IPS-18c (cell line): Measurements from ENCODE around the gene LUM.

Experiments used
- H3K4me3 ChIP-seq: 2 replicates; pipeline ENCODE4 v1.7.0; 2013; ENCODE audit warnings: low read depth, mild to moderate bottlenecking, low read length, moderate library complexity; ENCODE audit not compliant: insufficient read depth
- H3K9me3 ChIP-seq: one replicate; pipeline ENCODE4 v1.6.1; 2013; ENCODE audit warnings: mild to moderate bottlenecking, low read length, moderate library complexity; ENCODE audit not compliant: control insufficient read depth, insufficient read depth

LUM gene

GRCh38 chr12:91120781-91121180, 9.5 kb upstream of the LUM start:
- Histone ChIP-seq H3K4me3 (no peak overlapping the region), H3K9me3 (no peaks in the 10 kb centered on the region)

- no peak overlapping the region for H3K4me3 ChIP-seq
- H3K9me3 ChIP-seq: no peaks in the 10 kb centered on the region
Measured at GRCh38 chr12:91119089-91119488, 7.8 kb upstream of the LUM start.

- Histone ChIP-seq H3K9me3 (no peaks in the 10 kb centered on the region), H3K4me3 (no peak overlapping the region)
Measured at GRCh38 chr12:91113621-91114020, 2.3 kb upstream of the LUM start.

- no peak overlapping the region for H3K4me3 ChIP-seq
- no peaks in the 10 kb centered on the region for H3K9me3 ChIP-seq
Measured at GRCh38 chr12:91110311-91110924, 876 bp downstream of the LUM start.

GRCh38 chr12:91109581-91110310, 1.5 kb downstream of the LUM start:
- H3K9me3 ChIP-seq: no peaks in the 10 kb centered on the region
- no peak overlapping the region for H3K4me3 ChIP-seq

GRCh38 chr12:91109148-91109564, 2.1 kb downstream of the LUM start:
- Histone ChIP-seq H3K9me3 (no peaks in the 10 kb centered on the region), H3K4me3 (no peak overlapping the region)

- H3K4me3 ChIP-seq: no peak overlapping the region
- no peaks in the 10 kb centered on the region for H3K9me3 ChIP-seq
Measured at GRCh38 chr12:91108196-91108755, 3.0 kb downstream of the LUM start.

GRCh38 chr12:91106283-91106682, 5.0 kb downstream of the LUM start:
- H3K9me3 ChIP-seq: no peaks in the 10 kb centered on the region
- no peak overlapping the region for H3K4me3 ChIP-seq

- Histone ChIP-seq H3K9me3 (no peaks in the 10 kb centered on the region), H3K4me3 (no peak overlapping the region)
Measured at GRCh38 chr12:91105807-91106206, 5.5 kb downstream of the LUM start.

- Histone ChIP-seq H3K9me3 (no peaks in the 10 kb centered on the region), H3K4me3 (no peak overlapping the region)
Measured at GRCh38 chr12:91104812-91105466, 6.4 kb downstream of the LUM start.

- no peaks in the 10 kb centered on the region for H3K9me3 ChIP-seq
- no peak overlapping the region for H3K4me3 ChIP-seq
Measured at GRCh38 chr12:91103624-91104023, 7.7 kb downstream of the LUM start.

GRCh38 chr12:91103101-91103500, 8.2 kb downstream of the LUM start:
- Histone ChIP-seq H3K4me3 (no peak overlapping the region), H3K9me3 (no peaks in the 10 kb centered on the region)

- Histone ChIP-seq H3K4me3 (no peak overlapping the region), H3K9me3 (no peaks in the 10 kb centered on the region)
Measured at GRCh38 chr12:91100906-91101305, 10.4 kb downstream of the LUM start.

- Histone ChIP-seq H3K9me3 (no peaks in the 10 kb centered on the region), H3K4me3 (no peak overlapping the region)
Measured at GRCh38 chr12:91099836-91100235, 11.5 kb downstream of the LUM start.

GRCh38 chr12:91099341-91099740, 12.0 kb downstream of the LUM start:
- no peak overlapping the region for H3K4me3 ChIP-seq
- no peaks in the 10 kb centered on the region for H3K9me3 ChIP-seq

- H3K9me3 ChIP-seq: no peaks in the 10 kb centered on the region
- no peak overlapping the region for H3K4me3 ChIP-seq
Measured at GRCh38 chr12:91098941-91099340, 12.4 kb downstream of the LUM start.

- H3K4me3 ChIP-seq: no peak overlapping the region
- H3K9me3 ChIP-seq: no peaks in the 10 kb centered on the region
Measured at GRCh38 chr12:91098461-91098860, 12.8 kb downstream of the LUM start.

GRCh38 chr12:91094957-91095356, 16.3 kb downstream of the LUM start:
- no peaks in the 10 kb centered on the region for H3K9me3 ChIP-seq
- H3K4me3 ChIP-seq: no peak overlapping the region
